Anterior cingulate cortex (tissue), 58 donors: Measurements from ENCODE around the gene IGF1R.
"Not testable (repeated sequence)": the region's sequence is repeated elsewhere in the genome, so short reads cannot be mapped to it uniquely, and the experiment has no call there.

Experiments used
- DNase-seq, 58 donors: peaks; one replicate each; lab custom pipeline; 2025; lab: John Stamatoyannopoulos, UW

Gene IGF1R

DNA sequence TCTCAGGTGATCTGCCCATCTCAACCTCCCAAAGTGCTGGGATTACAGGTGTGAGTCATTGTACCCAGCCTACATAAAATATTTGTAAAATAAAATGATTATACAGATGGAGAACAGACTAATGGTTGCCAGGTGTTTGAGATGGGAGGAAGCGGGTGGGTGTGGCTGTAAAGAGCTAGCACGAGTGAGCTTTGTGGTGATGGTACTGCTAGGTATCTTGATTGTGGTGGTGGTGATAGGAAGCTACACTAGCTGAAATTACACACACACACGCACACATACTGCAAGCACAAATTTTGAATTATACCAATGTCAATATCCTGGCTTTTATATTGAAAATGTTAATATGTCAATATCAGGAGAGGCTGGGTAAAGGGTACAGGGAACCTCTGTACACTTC is 353.9 kb downstream of the IGF1R start:
- DNase-seq = no peak

GRCh38 chr15:99003317-99003716 is 355.0 kb downstream of the IGF1R start:
- DNase-seq = not testable (repeated sequence)

DNA sequence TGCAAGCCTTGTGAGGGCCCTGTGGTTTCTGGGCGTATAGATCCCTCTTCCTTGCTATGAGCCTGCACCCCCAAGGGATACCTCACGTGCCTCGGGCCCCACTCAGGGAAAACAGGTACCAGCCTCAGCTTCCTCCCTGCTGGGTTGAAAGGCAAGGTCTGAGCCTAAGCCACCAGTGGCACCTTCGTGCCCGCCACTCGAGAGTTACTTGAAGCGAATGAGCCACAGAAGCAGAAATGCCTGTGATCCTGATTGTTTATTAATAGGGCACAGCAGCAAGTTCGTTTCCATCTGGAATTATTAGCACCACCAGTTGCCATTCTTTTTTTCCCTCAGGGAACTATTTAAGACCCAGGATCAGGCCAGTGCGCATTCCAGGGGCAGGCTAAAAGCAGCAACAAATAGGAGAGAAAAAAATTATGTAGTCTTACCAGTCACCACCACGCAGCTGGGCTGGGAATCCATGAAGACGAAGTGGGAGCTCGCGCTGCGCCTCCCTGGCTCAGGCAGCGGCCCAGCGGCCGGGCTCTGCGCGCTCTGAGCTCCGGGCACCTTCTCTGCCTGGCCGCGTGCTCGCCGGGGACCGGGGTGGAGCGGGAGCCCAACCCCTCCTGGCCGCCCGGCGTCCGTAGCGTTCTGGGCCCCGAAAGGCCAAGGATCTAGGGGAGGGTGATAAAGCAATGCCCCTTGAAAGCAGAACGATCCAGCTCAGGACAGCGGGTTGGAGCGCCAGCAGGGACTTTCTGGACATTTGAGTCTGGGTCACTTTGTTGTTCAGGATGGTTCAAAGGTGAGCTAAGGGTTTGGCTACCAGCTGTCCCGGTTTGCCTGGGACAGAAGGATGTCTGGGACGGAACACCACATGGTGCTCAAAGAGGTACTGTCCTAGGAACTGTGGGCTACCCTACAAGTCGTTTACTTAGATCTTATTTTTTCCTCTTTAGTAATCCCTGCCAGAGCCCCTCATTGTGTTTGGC is 356.9 kb downstream of the IGF1R start:
- DNase-seq = not testable (repeated sequence)

DNA sequence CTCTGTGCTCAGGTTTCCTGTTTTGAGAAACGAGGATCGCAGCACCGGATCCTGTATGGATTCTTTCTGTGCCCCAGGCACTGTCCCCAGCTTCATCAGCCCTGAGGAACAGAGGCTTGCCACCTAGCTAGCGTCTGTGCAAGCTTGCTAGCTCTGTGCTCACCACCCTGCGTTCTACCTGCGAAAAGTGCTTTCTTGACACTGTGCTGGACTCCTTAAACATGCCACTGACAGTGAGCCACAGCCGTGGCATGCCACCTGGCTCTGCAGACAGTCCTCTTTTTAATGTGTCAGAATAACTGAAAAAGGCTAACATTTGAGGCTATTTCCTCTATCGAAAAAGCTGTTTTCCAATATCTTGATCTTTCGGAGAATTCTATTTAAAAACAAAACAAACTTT is 357.8 kb downstream of the IGF1R start:
- no peak for DNase-seq

- no peak for DNase-seq
Observed at GRCh38 chr15:99006904-99007495, 358.7 kb downstream of the IGF1R start.

DNA sequence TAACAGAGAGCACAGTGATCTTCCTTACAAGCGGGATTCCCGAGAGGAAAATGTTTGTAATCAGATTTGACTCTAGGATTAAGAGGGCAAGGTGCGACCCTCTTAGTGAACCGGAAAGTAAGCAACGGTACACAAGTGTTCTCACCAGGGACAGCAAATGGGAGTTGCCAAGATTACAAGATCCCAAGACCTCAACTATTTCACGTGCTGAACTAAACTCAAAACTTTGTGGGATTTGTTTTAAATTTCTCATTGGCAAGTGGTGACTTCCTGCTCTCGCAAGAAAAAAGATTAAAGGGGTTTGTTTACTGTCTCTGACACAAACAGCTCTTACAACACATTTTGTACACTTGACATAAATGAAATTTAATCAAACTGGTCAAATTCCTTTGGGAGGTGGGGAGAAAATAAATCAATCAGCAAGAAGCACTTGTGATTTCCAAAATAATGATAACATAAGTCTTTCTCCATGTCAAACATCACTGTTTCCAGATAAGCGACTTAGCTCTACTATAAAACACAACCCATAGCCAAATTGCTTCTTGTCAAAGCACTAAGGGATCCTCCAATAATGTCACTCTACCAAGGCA is 361.5 kb downstream of the IGF1R start:
- no peak for DNase-seq

DNA sequence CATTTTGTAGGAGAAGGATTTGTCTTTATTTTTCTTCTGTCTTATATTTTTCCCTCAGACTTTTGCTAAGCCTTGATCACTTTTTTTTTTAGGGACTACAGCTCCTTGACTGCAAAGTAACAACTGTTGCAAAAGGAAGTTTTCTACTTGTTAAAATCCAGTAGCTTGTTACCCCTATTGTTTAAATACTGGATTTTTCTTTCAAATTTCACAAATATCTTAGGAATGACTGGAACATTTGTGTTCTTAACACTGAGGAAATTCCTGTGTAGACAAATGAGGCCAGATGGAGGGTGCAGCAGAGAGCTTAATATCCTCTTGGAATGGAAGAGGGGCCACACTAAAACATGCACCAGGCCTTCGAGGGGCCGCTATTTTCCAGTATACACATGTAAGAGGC is 362.4 kb downstream of the IGF1R start:
- no peak for DNase-seq
